ENCODE results near the gene NAA38. TPM values are rescaled to one million over a fixed set of nuclear protein-coding genes. Genes with fewer than 3 reads are reported as not detected.

Gene NAA38
- total RNA-seq, 4 donors from 2014 or later = 24.6 to 180 (median 79.6) TPM

DNA sequence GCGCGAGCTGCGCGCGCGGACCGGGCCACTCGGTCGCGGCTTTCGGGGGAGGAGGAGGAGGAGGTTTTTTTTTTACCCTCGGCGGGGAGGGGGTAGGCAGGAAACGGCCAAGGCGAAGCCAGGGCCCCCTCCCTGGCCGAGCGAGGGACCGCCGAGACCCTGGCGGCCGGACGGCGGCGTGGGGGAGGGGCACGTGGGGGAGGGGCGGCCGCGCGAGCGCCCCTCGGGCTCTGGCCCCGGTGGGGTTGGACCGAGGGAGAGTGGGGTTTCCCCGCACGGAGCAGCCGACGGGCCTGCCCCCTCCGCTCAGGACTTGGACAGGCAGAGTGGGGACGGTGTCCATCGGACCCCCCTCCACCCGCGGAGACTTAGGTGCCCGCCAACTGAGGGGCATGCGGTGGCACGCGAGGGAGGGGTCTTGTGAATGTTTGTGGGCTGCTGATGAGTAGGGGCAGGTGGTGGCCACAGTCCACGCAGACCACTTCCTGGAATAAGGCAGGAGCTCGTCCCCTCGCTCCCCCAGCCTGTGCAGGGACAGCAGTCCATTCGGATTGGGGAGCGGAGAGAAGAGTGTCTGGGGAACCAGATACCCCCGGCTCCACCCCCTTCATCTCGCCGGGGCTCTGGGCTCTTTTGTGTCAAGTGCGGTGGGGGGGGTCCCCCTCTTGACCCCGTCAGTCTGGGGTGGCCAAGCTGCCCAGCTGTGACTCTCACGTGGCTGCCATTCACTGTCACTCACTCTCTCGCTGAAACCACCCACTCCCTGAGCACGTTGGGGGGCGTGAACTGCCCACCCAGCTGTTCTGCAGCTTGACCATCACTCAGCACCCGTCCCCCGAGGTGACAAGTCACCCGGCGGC is 28.2 kb upstream of the NAA38 start:
- intact Hi-C loops (cut with DNase I) = no loop called here
- H3K36me3 ChIP-seq = peaks cover 0 to 2% of the 10 kb centered on the region in 2 donors
- 0% methylated on average over 14 to 20 of the region's 64 CpGs for WGBS, 2 donors
- peak overlapping the region; percentile 79 to 98 (median 92) for H3K27ac ChIP-seq
- H3K9me3 ChIP-seq = no peaks in the 10 kb centered on the region
- peak overlapping the region; percentile 49 to 88 (median 72) for H3K4me3 ChIP-seq (replicated peaks in 1 of 3)
- H3K27me3 ChIP-seq = no peaks in the 10 kb centered on the region
- DNase-seq = peak; percentile 66 to 86
- TF ChIP-seq POLR2A (IDR thresholded peaks at IDR 0.05) (peak in 1 of 2 donors; percentile 57), CTCF (IDR thresholded peaks at IDR 0.05) (no peak)
- H3K4me1 ChIP-seq = peaks cover 40 to 49% of the 10 kb centered on the region in 2 donors

- H3K9me3 ChIP-seq = no peaks in the 10 kb centered on the region
- peaks cover 40 to 45% of the 10 kb centered on the region in 2 donors for H3K4me1 ChIP-seq
- peak overlapping the region in 1 of 3 donors; percentile 49 for H3K4me3 ChIP-seq (replicated peaks in 1 of 3)
- H3K36me3 ChIP-seq = no peaks in the 10 kb centered on the region
- TF ChIP-seq POLR2A (IDR thresholded peaks at IDR 0.05) (peak in 1 of 2 donors; percentile 32), CTCF (IDR thresholded peaks at IDR 0.05) (no peak)
- DNase-seq = peak; percentile 23 to 33
- H3K27me3 ChIP-seq = no peaks in the 10 kb centered on the region
- 0 to 1% methylated on average over 32 to 39 of the region's 100 CpGs for WGBS, 2 donors
- intact Hi-C loops (cut with DNase I) = no loop called here
- peak overlapping the region; percentile 85 to 98 (median 92) for H3K27ac ChIP-seq
Measured at GRCh38 chr17:7884581-7885366, 27.4 kb upstream of the NAA38 start.

GRCh38 chr17:7883781-7884386 is 26.5 kb upstream of the NAA38 start:
- Histone ChIP-seq H3K4me1 (peaks cover 31 to 36% of the 10 kb centered on the region in 2 donors), H3K27me3 (no peaks in the 10 kb centered on the region), H3K9me3 (no peaks in the 10 kb centered on the region), H3K36me3 (no peaks in the 10 kb centered on the region), H3K4me3 (replicated peaks in 1 of 3) (peak overlapping the region in 1 of 3 donors; percentile 2), H3K27ac (peak overlapping the region; percentile 83 to 98 (median 85))
- DNase-seq = no peak
- TF ChIP-seq POLR2A (IDR thresholded peaks at IDR 0.05) (no peak), CTCF (IDR thresholded peaks at IDR 0.05) (no peak)
- intact Hi-C loops (cut with DNase I) = no loop called here
- 3 to 4% methylated on average over 3 of the region's 3 CpGs for WGBS, 2 donors

GRCh38 chr17:7882629-7883028 is 25.3 kb upstream of the NAA38 start:
- DNase-seq = no peak
- WGBS, 2 donors = 84 to 85% methylated on average over 3 of the region's 3 CpGs

GRCh38 chr17:7882068-7882467 is 24.7 kb upstream of the NAA38 start:
- no peaks in the 10 kb centered on the region for H3K27me3 ChIP-seq
- H3K36me3 ChIP-seq = no peaks in the 10 kb centered on the region
- no peak overlapping the region for H3K4me3 ChIP-seq (replicated peaks in 1 of 3)
- TF ChIP-seq POLR2A (IDR thresholded peaks at IDR 0.05) (no peak), CTCF (IDR thresholded peaks at IDR 0.05) (no peak)
- intact Hi-C loops (cut with DNase I) = no loop called here
- WGBS, 2 donors = 70 to 85% methylated on average over 7 of the region's 7 CpGs
- no peak for DNase-seq
- H3K27ac ChIP-seq = no peak overlapping the region
- no peaks in the 10 kb centered on the region for H3K9me3 ChIP-seq
- peaks cover 15 to 19% of the 10 kb centered on the region in 2 donors for H3K4me1 ChIP-seq

More at GRCh38 chr17:7882629-7883028, 25.3 kb upstream of the NAA38 start:
- Histone ChIP-seq H3K4me3 (replicated peaks in 1 of 3) (no peak overlapping the region), H3K36me3 (no peaks in the 10 kb centered on the region), H3K4me1 (peaks cover 18 to 23% of the 10 kb centered on the region in 2 donors), H3K27ac (peak overlapping the region in 1 of 3 donors; percentile 83), H3K9me3 (no peaks in the 10 kb centered on the region), H3K27me3 (no peaks in the 10 kb centered on the region)
- TF ChIP-seq POLR2A (IDR thresholded peaks at IDR 0.05) = no peak
- intact Hi-C loops (cut with DNase I) = no loop called here

All from thyroid gland (tissue), 4 donors.